ENCODE results near the gene ZNF516.
A peak's percentile ranks its signal among the peaks of the same experiment; 100 is the strongest.

The ZNF516 gene

DNA sequence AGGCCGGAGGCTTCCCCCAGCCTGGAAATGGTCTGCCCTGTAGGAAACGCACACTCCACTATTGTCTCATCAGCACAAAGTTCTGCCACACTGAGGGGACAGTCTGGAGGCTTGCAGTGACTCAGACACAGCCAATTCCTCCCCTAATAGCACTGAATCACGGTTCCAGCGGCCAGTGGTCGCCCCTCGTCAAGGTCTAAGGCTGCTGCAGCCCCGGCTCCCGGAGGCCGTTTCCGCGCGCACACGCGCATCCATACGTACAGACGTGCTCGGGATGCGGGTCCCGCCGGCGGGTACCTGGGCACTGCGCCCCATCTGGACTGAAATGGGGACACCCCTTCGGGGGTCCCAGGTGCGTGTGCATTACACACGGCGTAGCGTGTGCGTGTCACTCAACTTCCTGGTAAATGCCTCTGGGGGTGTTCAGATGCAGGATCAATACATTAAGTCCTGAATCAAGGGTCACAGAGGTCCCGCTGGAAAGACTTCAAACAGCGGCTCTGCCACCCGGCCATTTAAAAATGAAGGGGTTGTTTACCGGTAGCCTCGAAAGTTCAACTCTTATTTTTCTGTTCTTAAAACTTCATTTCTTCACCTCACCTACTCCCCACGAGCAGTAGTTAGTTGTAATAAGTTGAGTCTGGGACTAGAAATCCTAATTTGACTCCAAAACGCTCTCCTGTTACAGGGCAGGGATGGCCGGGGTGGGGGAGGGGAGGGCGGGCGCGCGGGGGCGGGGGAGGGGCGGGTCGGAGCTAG lies 572 bp upstream of the ZNF516 start:
- TF ChIP-seq TAF1 (IDR thresholded peaks at IDR 0.05; ENCODE audit: borderline replicate concordance, low read depth, low read length) (no peak), POLR2AphosphoS5 (IDR thresholded peaks at IDR 0.05; ENCODE audit: low read depth, low read length) (no peak), POLR2A (IDR thresholded peaks at IDR 0.05; ENCODE audit: low read depth, low read length) (no peak)
- DNase-seq (ENCODE audit: insufficient read length), result no peak
- FAIRE-seq, result peak; percentile 24

DNA sequence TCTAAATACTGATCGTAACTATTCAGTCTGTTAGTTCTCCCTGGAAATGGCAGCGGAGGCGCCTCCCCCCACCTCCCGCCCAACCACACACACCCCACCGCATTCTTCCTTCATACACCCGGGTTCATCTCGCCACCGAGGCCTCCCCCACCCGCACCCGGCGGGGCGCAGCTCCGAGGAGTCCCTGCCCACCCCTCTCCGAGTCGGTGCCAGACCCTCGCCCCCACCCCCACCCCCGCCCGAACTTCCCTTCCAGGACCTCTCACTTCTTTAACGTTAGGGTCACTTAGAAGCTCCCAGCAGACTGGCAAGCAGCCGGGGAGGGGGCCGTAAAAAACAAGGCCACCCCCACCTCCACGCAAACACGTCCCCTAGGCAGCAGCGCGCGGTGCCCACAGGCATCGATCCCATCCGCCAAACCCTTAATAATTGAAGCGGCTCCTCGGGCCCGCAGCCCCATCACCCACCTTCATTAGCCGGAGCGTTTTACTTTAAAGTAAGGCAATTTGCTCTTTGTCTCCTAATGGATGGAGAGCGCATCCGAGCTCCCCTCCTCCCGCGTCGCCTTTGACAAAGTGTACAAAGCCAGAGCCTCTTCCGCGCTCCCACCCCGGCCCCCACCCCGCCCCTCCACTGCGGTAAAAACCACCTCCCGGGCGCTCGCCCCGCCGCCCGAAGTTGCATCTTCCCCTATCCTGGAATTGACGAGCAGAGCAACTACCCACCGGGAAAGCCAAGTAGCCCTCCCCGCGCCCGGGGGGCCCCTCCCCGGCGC lies 624 bp downstream of the ZNF516 start:
- no peak for DNase-seq (ENCODE audit: insufficient read length)
- TF ChIP-seq POLR2A (IDR thresholded peaks at IDR 0.05; ENCODE audit: low read depth, low read length) (no peak), TAF1 (IDR thresholded peaks at IDR 0.05; ENCODE audit: borderline replicate concordance, low read depth, low read length) (no peak)
- no peak for FAIRE-seq

- TF ChIP-seq TAF1 (IDR thresholded peaks at IDR 0.05; ENCODE audit: borderline replicate concordance, low read depth, low read length) (no peak), POLR2AphosphoS5 (IDR thresholded peaks at IDR 0.05; ENCODE audit: low read depth, low read length) (no peak), POLR2A (IDR thresholded peaks at IDR 0.05; ENCODE audit: low read depth, low read length) (no peak)
- FAIRE-seq (no peak), DNase-seq (ENCODE audit: insufficient read length) (no peak)
These were observed 1.6 kb downstream of the ZNF516 start for GRCh38 chr18:76493213-76494161.

DNA sequence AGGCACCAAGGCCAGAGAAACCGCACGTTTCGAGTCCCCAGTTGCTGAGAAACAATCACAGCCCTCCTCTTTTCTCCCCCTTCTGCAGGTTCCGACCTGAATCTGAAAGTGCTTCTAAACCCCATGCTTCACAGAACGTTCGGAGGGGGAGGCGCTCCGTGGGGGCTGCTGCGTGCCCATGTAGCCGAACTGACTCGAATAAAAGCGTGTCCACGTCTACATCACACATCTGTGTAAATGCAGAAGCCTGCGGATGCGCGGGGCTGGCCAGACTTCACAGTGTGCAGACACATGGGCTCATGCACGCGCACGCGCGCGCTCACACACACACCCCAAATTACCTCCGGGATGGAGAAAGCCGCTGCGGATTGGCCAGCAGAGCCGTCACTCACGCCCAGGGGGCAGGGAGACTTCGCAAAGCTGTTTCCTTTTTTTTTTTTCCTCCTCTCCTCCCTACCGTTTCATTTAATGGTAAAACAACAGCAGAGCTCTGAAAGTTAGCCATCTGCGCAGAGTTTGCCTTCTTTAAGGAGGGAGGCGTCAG lies 2.3 kb downstream of the ZNF516 start:
- FAIRE-seq (peak; percentile 74), DNase-seq (ENCODE audit: insufficient read length) (peak; percentile 77)
- no peak for TF ChIP-seq POLR2AphosphoS5 (IDR thresholded peaks at IDR 0.05; ENCODE audit: low read depth, low read length)
- TF ChIP-seq TAF1 (IDR thresholded peaks at IDR 0.05; ENCODE audit: borderline replicate concordance, low read depth, low read length), result no peak
- no peak; the same call in 1 of the 2 replicates for TF ChIP-seq POLR2A (IDR thresholded peaks at IDR 0.05; ENCODE audit: low read depth, low read length)

GRCh38 chr18:76491776-76492668 lies 3.0 kb downstream of the ZNF516 start:
- FAIRE-seq, result peak; percentile 72
- no peak for DNase-seq (ENCODE audit: insufficient read length)
- TF ChIP-seq POLR2A (IDR thresholded peaks at IDR 0.05; ENCODE audit: low read depth, low read length) (no peak), POLR2AphosphoS5 (IDR thresholded peaks at IDR 0.05; ENCODE audit: low read depth, low read length) (no peak), TAF1 (IDR thresholded peaks at IDR 0.05; ENCODE audit: borderline replicate concordance, low read depth, low read length) (no peak)

- peak; percentile 78 for FAIRE-seq
- DNase-seq (ENCODE audit: insufficient read length), result peak; percentile 46
- TF ChIP-seq POLR2AphosphoS5 (IDR thresholded peaks at IDR 0.05; ENCODE audit: low read depth, low read length) (no peak), TAF1 (IDR thresholded peaks at IDR 0.05; ENCODE audit: borderline replicate concordance, low read depth, low read length) (no peak), POLR2A (IDR thresholded peaks at IDR 0.05; ENCODE audit: low read depth, low read length) (no peak)
These were observed 3.6 kb downstream of the ZNF516 start for GRCh38 chr18:76491473-76491775.

DNA sequence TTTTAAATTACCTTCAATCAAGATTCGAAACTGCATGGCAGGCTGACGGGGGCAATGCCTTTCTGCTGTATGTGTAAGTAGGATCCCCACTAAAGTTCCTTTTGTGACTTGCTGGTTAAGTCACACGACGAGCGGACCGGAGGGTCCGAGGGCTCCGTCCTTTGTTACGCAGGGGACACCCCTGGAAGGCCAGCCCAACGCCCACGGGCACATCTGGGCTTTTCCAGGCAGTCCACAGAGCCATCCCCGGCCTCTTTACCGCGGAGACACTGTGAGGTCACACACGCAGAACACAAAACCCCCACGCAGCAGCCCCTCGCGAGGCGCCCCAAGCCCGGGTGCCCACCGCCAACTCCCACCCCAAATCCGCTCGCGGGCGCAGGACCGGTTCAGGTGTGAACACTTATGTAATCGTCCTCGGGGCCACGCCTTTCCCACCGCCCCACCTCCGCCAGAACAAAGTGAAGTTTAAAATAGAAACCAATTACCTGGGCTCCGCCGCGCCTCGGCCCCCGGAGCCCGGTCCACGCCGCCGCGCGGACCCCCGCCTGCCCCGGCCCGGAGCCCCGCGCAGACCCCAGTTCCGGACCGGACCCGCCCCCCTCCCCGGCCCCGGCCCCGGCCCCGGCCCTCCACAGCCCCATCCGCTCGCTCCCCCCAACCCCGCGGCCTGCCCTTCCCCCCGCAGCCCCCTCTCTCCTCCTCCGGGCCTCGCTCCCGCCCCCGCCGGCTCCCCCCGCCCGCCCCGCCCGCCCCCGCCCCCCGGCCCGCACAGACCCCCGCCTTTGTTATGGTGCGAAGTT lies 4.2 kb downstream of the ZNF516 start:
- no peak for TF ChIP-seq POLR2A (IDR thresholded peaks at IDR 0.05; ENCODE audit: low read depth, low read length)
- TF ChIP-seq TAF1 (IDR thresholded peaks at IDR 0.05; ENCODE audit: borderline replicate concordance, low read depth, low read length), result no peak
- no peak for TF ChIP-seq POLR2AphosphoS5 (IDR thresholded peaks at IDR 0.05; ENCODE audit: low read depth, low read length)
- DNase-seq (ENCODE audit: insufficient read length), result no peak
- FAIRE-seq, result peak; percentile 53

- FAIRE-seq, result no peak
- TF ChIP-seq POLR2AphosphoS5 (IDR thresholded peaks at IDR 0.05; ENCODE audit: low read depth, low read length) (no peak), TAF1 (IDR thresholded peaks at IDR 0.05; ENCODE audit: borderline replicate concordance, low read depth, low read length) (no peak), POLR2A (IDR thresholded peaks at IDR 0.05; ENCODE audit: low read depth, low read length) (no peak)
These were observed 5.0 kb downstream of the ZNF516 start for GRCh38 chr18:76490033-76490432.

GRCh38 chr18:76489081-76489480 lies 6.0 kb downstream of the ZNF516 start:
- no peak for TF ChIP-seq TAF1 (IDR thresholded peaks at IDR 0.05; ENCODE audit: borderline replicate concordance, low read depth, low read length)
- no peak for TF ChIP-seq POLR2AphosphoS5 (IDR thresholded peaks at IDR 0.05; ENCODE audit: low read depth, low read length)
- no peak for TF ChIP-seq POLR2A (IDR thresholded peaks at IDR 0.05; ENCODE audit: low read depth, low read length)
- no peak for DNase-seq (ENCODE audit: insufficient read length)
- FAIRE-seq, result no peak

More at GRCh38 chr18:76490033-76490432, 5.0 kb downstream of the ZNF516 start:
- no peak for DNase-seq (ENCODE audit: insufficient read length)

All from GM12892 (cell line).